Activated CD4-positive, alpha-beta memory T cell treated with anti-CD3 and anti-CD28 coated beads, Interleukin-2, amount 10 ng/mL, durations not matched to agents 7 days and 5 days (primary cell): Measurements from ENCODE around the gene CAMTA1. TPM values are rescaled to one million over a fixed set of nuclear protein-coding genes. Genes with fewer than 3 reads are reported as not detected.

Experiments used
- CTCF ChIA-PET: fragments of 350-600 bp; sonication (Branson Sonifier 250); formaldehyde crosslinking; loops from one replicate; lab custom pipeline; 2021; ENCODE audit warnings: antibody characterized with exemption, inconsistent platforms; lab: Charles Lee
- POLR2A ChIA-PET: fragments of 350-600 bp; sonication (Branson Sonifier 250); formaldehyde crosslinking; loops from one replicate; lab custom pipeline; 2021; ENCODE audit warnings: antibody characterized with exemption; lab: Charles Lee
- DNase-seq: peaks from one replicate; pipeline ENCODE4 v3.0.0-alpha.2; 2020
- H3K27ac Mint-ChIP-seq: one replicate; pipeline ENCODE4 v1.8.0; 2021; ENCODE audit warnings: mild to moderate bottlenecking, mixed read lengths
- H3K27me3 Mint-ChIP-seq: one replicate; pipeline ENCODE4 v1.8.0; 2021; ENCODE audit warnings: mixed read lengths
- H3K36me3 Mint-ChIP-seq: one replicate; pipeline ENCODE4 v1.8.0; 2021; ENCODE audit warnings: low read depth, mixed read lengths
- H3K4me1 Mint-ChIP-seq: one replicate; pipeline ENCODE4 v1.8.0; 2021; ENCODE audit warnings: mixed read lengths
- H3K4me3 Mint-ChIP-seq: one replicate; pipeline ENCODE4 v1.8.0; 2021; ENCODE audit warnings: mild to moderate bottlenecking, mixed read lengths
- H3K9me3 Mint-ChIP-seq: one replicate; pipeline ENCODE4 v1.8.0; 2021; ENCODE audit warnings: mixed read lengths
- total RNA-seq, 2 experiments: library from RNA; stranded (reverse); gene quantifications; one replicate each; pipeline ENCODE4 v1.2.3, GENCODE V29; 2021

Gene CAMTA1
- total RNA-seq, 2 experiments from 2014 or later: 43.0 to 47.3 TPM

DNA sequence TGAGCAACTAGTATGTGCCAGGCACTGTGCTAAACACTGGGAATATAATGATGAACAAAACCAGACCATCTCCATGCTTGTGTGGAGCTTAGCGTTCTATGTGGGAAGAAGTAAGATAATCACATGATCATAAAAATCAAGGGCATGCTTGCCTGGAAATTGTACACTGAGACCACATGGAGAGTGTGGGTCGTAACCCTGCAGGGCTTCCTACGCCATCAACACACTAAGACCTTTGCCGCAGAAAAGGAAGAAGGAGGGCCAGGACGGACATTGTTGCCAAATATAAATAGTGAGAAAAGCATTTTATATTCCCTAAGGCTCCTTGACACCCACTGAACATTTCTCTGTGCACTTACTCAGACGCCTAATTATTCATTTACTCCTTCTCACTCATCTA lies 597.7 kb downstream of the CAMTA1 start:
- H3K9me3 Mint-ChIP-seq: no peaks in the 10 kb centered on the region
- H3K27ac Mint-ChIP-seq: no peak overlapping the region
- H3K36me3 Mint-ChIP-seq: no peaks in the 10 kb centered on the region
- H3K27me3 Mint-ChIP-seq: peaks cover 9% of the 10 kb centered on the region
- no peaks in the 10 kb centered on the region for H3K4me1 Mint-ChIP-seq
- no peak overlapping the region for H3K4me3 Mint-ChIP-seq
- DNase-seq: no peak
- ChIA-PET CTCF (no interaction called here), POLR2A (no interaction called here)

DNA sequence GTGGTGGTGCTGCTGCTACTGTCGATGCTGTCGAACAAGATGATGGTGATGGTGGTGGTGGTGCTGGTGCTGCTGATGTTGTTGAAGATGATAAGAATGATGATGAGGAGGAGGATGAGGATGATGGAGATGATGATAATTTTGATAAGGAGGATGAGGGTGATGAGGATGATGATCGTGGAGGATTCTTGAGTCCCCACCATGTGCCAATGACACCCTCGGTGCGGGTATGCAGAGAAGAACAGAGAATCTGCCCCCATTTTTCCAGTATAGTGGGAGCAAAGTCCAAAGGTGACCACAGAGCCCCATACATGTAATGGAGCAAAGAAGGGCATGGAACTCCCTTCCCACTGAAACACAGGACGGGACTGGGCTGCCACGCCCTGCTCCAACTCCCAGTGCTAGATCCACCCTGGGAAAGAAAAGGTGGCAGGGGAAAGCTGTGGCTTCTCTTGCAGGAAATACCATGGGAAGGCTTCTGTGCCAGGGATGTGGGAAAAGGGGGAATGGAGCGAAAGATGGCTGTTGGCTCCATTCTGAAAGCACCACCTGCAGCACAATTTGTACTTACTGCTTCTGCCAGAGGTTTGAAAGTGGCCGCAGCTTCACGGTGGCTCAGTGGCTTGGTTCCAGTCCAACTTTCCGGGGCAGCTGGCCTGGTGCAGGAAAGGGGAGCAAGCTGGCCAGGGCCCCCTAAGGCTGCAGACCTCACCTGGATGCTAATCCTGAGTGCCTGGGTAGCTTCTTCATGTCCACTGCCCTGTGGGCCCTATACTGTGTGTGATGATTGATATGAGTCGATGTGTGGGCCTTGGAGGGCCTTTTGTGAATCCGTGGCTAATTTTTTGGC lies 598.6 kb downstream of the CAMTA1 start:
- Mint-ChIP-seq H3K27me3 (peaks cover 8% of the 10 kb centered on the region), H3K4me1 (no peaks in the 10 kb centered on the region), H3K9me3 (no peaks in the 10 kb centered on the region), H3K4me3 (no peak overlapping the region), H3K27ac (no peak overlapping the region), H3K36me3 (no peaks in the 10 kb centered on the region)
- ChIA-PET CTCF (no interaction called here), POLR2A (no interaction called here)
- DNase-seq: no peak

DNA sequence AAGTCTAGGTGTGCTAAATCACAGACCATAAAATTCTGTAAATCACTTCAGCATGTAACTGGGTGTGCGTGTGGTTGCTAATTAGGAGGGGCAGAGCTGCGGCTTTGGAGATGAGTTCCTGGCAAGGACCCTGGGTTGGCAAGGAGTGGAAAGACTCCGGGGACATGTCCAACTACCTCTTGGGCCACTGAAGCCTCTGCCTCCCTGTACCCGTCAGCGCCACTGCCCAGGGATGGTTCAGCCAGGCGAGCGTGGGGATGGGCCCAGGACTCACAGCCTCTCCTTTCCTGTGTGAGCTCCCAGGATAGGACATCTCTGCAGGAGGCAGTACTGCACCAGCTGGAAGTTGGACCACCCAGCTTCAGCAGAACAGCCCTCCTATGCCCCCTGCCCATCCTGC lies 599.4 kb downstream of the CAMTA1 start:
- ChIA-PET POLR2A (no interaction called here), CTCF (no interaction called here)
- no peaks in the 10 kb centered on the region for H3K36me3 Mint-ChIP-seq
- H3K27ac Mint-ChIP-seq: no peak overlapping the region
- H3K9me3 Mint-ChIP-seq: no peaks in the 10 kb centered on the region
- DNase-seq: no peak
- no peak overlapping the region for H3K4me3 Mint-ChIP-seq
- H3K4me1 Mint-ChIP-seq: no peaks in the 10 kb centered on the region
- H3K27me3 Mint-ChIP-seq: peaks cover 3% of the 10 kb centered on the region

DNA sequence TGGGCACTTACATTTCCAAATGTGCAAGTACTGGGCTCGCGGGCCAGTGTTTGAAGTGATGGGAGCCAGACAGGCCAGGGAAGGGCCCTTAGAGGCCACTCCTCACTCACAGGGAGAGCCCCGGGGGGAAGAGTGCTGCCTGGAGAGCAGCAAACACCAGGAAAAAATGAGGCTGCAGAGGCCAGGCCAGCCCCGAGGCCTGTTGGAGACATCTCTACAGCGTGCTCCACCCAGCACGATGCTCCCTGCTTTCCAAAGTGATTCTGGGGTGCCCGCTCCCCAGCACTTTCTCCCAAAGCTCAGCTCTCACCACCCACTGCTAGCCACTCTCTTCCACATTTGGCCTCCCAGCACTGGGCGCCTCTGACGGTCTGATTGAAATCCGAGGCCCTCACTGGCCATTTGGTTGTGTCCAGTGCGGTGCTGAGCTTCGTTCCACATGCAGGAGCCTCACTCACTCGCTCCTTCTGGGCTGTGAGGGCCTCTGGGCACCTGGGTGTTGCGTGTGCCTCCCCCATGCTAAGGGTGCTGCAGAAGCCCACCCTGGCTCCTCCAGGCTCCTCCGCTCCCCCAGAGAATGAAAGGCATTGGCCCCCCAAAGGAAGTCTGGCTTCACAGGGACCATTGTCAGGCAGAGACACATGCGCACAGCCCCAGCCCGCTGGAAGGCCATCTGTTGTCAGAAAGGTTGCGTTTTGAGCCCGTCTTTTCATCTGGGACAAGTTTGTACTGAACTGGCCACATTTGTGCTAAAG lies 600.4 kb downstream of the CAMTA1 start:
- DNase-seq: no peak
- Mint-ChIP-seq H3K4me3 (no peak overlapping the region), H3K4me1 (no peaks in the 10 kb centered on the region), H3K36me3 (no peaks in the 10 kb centered on the region), H3K27me3 (peaks cover under 1% of the 10 kb centered on the region), H3K9me3 (no peaks in the 10 kb centered on the region), H3K27ac (no peak overlapping the region)
- CTCF ChIA-PET: no interaction called here
- POLR2A ChIA-PET: no interaction called here

DNA sequence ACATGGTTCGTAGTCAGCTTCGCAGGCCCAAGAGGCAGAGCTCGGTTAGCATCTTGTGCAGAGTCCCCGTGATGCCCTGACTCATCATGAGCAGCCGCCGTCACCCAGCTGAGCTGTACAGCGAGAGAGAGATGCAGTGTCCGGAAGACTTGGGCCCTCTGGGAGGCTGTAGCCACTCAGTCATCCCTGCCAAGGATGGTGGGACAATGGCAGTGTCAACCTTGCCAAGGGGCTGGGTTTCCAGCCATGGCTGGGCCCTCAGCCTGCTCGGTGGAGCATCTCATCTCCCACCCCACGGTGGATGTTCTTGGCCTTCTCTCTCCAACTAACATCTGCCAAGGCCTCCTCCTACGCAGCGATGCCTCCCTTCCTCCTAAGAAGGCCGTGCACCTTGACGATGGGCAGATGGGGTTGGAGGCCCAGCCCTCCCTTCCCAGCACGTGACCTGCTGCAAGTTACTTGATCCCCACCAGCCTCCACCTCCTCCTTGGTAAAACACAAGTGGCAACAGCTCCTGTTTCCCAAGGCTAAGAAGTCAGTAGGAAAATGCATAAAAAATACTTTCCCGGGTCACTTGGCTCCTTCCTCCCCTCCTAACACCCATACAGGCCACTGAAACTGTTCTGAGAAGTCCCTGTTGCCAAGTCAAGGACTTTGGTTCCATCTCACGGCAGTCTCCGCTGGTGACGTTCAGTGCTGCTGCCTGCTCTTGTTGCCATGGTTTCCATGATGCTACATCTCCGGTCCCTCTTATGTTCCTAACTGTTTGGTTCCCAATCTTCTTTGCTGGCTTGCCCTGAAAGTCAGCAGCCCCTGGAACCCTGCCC lies 601.2 kb downstream of the CAMTA1 start:
- Mint-ChIP-seq H3K9me3 (no peaks in the 10 kb centered on the region), H3K36me3 (no peaks in the 10 kb centered on the region), H3K4me1 (no peaks in the 10 kb centered on the region), H3K27me3 (no peaks in the 10 kb centered on the region), H3K4me3 (no peak overlapping the region), H3K27ac (no peak overlapping the region)
- DNase-seq: no peak
- CTCF ChIA-PET: no interaction called here
- POLR2A ChIA-PET: no interaction called here

DNA sequence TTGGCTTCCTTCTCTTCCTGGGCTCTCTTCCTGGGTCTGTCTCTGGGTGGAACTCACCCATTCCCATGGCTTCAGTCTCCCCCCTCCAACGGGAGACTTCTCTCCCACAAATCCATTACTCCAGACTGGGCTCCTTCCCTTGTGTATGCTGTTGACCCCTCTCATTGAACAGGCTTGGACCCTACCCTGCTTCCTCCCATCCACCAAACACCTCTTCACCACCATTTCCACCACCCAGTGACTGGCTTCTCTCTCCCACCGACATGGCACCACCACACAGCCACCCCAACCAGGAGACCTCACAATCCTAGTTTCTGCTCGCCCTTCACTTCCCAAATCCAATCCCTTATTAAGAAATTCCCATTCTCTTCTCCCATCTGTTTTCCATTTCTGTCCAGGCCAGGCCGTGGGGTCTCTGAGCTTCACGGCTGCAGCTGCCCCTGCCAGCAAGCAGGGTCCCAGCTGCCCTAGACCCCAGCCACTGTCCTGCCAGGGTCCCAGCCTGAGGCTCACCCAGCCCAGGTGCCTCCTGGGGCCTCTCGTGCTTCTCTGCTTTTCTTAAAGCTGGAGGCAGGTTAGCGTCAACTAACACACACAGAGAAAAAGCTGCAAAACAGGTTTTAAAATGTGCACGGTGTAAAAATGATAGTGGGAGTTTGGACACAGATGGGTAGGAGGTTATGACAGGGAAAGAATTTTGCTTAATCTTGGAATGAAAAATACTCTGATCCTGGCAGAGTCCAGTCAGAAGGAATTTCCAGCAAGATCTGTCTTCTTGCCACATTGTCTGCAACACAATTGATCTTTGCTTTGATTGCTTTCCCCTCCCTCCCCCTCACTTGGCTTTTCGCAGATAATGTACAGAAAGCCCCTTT lies 602.0 kb downstream of the CAMTA1 start:
- Mint-ChIP-seq H3K9me3 (no peaks in the 10 kb centered on the region), H3K4me1 (no peaks in the 10 kb centered on the region), H3K4me3 (no peak overlapping the region), H3K36me3 (no peaks in the 10 kb centered on the region), H3K27ac (no peak overlapping the region), H3K27me3 (no peaks in the 10 kb centered on the region)
- ChIA-PET POLR2A (no interaction called here), CTCF (no interaction called here)
- DNase-seq: no peak

DNA sequence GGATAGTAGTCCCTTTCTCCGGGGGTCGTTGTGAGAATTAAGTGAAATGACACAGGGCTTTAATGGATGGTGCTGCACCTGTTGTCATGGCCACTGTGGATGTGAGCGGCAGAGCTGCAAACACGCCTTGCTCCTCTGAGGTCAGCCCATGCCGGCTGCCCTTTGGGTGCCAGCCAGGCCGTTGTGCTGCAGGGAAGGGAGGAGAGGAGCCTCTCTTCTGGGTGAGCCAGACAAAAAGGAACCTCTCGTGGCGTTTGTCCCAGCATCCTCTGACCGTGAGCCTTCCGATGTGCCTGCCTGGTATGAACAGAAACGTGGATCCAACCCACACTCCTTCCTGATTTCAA lies 602.9 kb downstream of the CAMTA1 start:
- Mint-ChIP-seq H3K4me3 (no peak overlapping the region), H3K27ac (no peak overlapping the region), H3K36me3 (no peaks in the 10 kb centered on the region), H3K27me3 (no peaks in the 10 kb centered on the region), H3K9me3 (no peaks in the 10 kb centered on the region), H3K4me1 (no peaks in the 10 kb centered on the region)
- ChIA-PET POLR2A (no interaction called here), CTCF (no interaction called here)
- DNase-seq: peak; percentile 3

DNA sequence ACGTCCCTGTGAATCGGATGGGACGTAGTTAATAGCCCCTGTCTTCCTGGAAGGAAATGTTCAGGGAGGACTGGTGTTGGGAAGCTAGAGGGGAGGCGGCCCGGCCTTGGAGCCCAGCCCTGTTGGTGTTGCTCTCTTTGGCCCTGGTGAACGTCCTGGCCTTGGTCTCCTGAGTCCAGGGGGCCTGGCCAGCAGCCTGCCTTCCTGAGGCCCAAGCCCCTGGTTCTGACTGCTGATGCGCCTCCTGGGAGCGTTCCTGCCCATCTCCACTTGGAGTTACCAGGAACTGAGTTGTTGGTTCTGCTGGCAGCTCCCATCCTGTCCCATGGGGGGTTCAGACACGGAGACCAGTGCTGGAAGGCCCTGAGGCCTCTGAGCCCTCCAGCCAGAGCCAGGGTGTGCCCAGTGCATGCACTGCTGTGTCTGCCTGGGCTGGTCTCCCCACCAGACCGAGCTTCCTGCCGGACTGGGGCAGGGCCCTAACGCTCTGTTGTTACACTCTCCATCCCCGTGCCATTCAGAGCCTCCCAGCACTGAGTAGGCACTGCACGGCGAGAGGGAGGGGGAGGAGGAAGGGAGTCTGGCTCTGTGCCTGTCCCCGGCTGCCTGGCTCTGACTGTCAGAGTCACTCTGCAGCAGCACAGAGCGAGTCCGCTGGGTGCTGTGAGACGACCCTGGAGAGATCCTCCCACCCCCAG lies 603.4 kb downstream of the CAMTA1 start:
- ChIA-PET CTCF (no interaction called here), POLR2A (no interaction called here)
- no peaks in the 10 kb centered on the region for H3K9me3 Mint-ChIP-seq
- H3K27ac Mint-ChIP-seq: no peak overlapping the region
- DNase-seq: peak; percentile 12
- H3K4me3 Mint-ChIP-seq: no peak overlapping the region
- no peaks in the 10 kb centered on the region for H3K27me3 Mint-ChIP-seq
- no peaks in the 10 kb centered on the region for H3K36me3 Mint-ChIP-seq
- H3K4me1 Mint-ChIP-seq: no peaks in the 10 kb centered on the region

DNA sequence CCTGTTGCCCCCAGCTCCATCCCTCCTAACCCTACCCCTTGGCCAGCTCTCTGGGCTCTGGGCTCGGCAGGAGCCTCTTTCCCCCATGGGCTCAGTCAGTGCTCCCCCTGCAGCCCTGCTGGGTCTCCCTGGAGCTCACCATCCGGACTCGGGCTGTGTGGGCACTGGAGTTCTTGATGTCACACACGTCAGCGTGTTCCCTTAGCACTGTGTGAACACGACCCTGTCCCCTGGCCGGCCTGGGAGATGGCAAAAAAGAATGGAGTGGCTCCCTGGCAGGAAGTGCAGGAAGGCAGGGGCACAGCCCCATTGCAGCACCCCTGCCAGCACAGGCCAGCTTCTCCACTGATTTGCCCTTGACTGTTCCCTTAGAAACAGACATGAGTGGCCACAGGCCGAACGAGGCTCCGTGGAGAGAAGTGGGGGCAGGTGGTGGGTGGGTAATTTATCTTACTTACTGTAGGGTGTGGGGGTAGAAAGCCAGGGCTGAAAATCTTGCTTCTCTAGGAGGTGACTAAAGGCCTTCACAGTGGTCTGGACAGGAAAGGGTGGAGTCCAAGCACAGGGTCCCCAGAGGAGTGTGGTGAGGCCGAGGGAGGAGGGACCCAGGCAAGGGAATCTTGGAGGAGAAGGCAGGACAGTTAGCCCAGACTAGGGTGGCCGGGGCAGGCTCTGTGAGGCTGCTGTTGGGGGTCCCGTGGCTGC lies 604.1 kb downstream of the CAMTA1 start:
- Mint-ChIP-seq H3K27me3 (peaks cover 2% of the 10 kb centered on the region), H3K27ac (no peak overlapping the region), H3K9me3 (no peaks in the 10 kb centered on the region), H3K4me3 (no peak overlapping the region), H3K4me1 (no peaks in the 10 kb centered on the region), H3K36me3 (no peaks in the 10 kb centered on the region)
- POLR2A ChIA-PET: no interaction called here
- DNase-seq: peak; percentile 5
- CTCF ChIA-PET: no interaction called here

DNA sequence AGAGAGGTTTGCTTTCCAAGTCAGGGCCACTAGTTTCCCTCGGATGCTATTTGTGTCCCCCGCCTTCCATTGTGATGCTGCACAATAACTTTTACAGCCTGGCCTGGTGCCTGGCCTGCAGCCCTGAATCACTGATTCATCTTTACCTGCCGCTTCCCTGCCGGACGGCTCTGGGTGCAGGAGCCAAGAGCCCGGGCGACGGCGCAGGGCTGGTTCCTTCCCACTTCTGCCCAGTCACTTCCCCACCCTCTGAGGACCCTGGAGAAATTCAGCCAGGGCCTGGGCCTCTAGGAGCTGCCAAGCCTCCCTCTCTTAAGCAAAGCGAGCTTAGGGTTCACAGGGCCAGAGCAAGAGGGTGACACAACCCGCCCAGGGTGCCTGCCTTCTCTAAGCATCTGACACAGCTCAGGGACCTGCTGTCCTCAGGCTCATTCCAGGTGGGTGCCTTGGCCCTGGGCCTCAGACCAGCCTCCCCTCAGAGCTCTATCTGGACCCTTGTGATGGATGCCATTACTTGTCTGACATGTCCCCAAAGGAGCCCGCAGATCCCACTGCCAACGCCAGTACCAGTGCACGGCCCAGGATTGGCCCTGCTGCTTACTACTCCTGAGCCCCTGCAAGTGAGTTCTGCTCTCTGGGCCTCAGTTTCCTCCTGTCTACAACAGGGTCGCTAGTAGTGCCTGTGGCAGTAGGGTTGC lies 604.8 kb downstream of the CAMTA1 start:
- POLR2A ChIA-PET: no interaction called here
- H3K27ac Mint-ChIP-seq: no peak overlapping the region
- CTCF ChIA-PET: no interaction called here

DNA sequence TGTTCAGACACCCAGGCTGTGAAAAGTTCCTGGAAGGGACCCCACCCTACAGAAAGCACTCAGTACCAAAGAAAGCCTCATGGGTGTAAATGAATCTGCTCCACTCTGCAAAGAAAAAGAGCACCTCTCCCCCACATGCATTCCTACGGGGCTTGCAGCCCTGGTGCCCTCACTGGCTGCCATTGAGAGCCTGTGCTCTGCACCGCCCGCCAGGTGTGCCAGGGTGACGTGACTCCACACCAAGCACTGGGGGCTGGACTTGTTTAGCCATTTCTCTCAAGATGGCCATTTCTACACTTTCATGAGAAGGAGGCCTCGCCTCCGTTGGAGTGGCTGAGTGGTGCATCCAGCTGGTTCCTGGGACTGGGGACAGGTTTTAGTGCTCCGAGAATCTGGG lies 605.3 kb downstream of the CAMTA1 start:
- H3K27ac Mint-ChIP-seq: no peak overlapping the region
- H3K4me3 Mint-ChIP-seq: no peak overlapping the region
- CTCF ChIA-PET: no interaction called here
- peaks cover 2% of the 10 kb centered on the region for H3K27me3 Mint-ChIP-seq
- no peaks in the 10 kb centered on the region for H3K36me3 Mint-ChIP-seq
- no peaks in the 10 kb centered on the region for H3K4me1 Mint-ChIP-seq
- no peaks in the 10 kb centered on the region for H3K9me3 Mint-ChIP-seq
- DNase-seq: peak; percentile 9
- POLR2A ChIA-PET: no interaction called here

More for the DNA sequence above, 604.8 kb downstream of the CAMTA1 start:
- peak; percentile 12 for DNase-seq
- H3K9me3 Mint-ChIP-seq: no peaks in the 10 kb centered on the region
- peaks cover 2% of the 10 kb centered on the region for H3K27me3 Mint-ChIP-seq
- no peaks in the 10 kb centered on the region for H3K4me1 Mint-ChIP-seq
- no peak overlapping the region for H3K4me3 Mint-ChIP-seq
- H3K36me3 Mint-ChIP-seq: no peaks in the 10 kb centered on the region
